ENCODE data around the gene DOK3.

The DOK3 gene

DNA sequence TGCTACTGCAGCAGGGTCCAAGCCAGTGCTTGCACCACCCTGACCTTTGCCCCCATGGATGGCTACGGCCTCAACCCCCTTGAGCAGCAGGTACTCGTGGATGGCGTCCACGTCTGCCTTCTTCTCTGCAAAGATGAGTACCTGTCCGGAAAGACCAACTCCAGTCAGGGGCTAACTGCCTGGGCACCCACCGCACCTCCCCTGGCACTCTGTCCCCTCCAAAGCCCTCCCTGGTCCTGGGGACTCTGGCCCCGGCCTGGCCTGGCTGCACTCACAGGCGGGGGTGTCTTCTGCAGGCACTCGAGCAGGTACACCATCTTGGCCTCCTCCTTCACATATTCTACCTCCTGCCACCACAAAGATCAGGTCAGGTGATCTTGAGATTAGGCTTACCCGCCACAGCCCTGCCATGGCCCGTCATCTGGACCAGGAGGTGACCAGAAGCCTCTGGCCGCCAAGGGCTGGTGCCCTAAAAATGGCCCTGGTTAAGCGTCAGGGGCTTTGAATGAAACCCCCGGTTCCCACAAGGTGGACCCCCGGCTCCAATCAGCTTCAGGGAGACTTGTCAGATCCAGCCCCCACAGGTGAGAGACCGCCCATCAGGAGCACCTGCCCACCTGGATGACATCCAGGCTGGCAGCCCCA, 3.2 kb upstream of the DOK3 start:
- no peak for DNase-seq (ENCODE audit: low read depth in 2 of 2)

DNA sequence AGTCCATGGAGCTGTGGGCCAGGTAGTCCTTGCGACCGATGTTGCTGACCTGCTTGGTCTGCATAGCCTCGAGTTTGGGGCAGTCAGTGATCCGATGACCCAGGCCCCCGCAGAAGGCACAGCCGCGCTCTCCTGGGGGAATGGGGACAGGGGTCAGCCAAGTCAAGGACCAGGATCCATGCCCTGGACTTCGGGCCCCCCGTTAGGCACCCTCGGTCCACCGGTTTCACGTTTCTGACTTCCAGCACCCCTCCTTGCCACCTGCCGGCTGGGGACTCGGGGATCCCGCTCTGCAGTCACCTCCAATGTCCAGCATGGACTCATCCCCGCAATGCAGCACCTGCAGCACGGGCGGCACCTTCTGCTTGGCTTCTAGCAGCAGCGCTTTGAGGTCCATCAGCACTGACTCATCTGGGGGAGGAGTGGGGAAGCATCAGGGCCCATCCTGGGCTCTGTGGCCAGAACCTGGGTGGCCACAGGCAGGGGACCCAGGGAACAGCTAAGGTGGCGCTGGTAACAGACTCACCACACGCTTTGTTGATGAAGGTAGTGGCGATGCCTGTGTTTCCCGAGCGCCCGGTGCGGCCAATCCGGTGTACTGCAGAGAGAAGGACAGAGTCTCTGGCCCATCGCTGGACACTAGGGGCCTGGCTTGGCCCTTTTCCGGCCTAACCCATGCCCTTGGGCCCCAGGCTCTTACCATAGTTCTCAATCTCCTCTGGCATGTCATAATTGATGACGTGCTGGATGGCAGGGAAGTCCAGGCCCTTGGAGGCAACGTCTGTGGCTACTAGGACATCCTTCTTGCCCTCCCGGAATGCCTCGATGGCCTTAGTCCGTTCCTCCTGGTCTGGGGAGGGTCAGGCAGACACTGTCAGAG, 2.4 kb upstream of the DOK3 start:
- DNase-seq (ENCODE audit: low read depth in 2 of 2): no peak

- DNase-seq (ENCODE audit: low read depth in 2 of 2): no peak
Measured at GRCh38 chr5:177511181-177511580, 1.6 kb upstream of the DOK3 start.

GRCh38 chr5:177510567-177511053, 984 bp upstream of the DOK3 start:
- DNase-seq (ENCODE audit: low read depth in 2 of 2): no peak

DNA sequence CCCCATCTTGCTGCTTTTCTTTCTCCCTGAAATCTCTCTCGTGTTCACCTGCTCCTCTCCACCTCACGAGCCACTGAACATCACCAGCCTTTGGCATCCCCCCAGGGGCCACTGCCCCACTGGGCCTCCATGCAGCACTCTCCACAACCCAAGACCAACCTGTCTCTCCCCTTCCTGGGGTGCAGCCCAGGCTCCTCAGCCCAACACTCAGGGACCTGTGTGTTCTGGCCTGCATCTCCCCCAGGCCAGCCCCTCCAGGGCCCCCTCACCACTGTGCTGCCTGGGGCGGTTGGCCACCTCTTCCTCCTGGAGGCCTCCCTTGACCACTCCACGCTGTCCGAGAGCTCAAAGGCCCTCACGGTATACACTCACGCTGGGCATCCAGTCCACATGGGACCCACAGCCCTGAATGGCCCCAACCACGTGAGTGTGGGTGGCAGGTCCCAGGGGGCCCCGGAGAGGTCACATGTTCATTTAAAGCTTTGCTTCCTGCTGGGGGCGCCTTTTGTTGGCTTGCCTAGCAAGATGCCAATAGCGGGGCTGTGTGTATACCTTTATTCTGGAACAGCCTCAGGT, 453 bp upstream of the DOK3 start:
- DNase-seq (ENCODE audit: low read depth in 2 of 2): no peak

GRCh38 chr5:177508837-177509236, 789 bp downstream of the DOK3 start:
- no peak for DNase-seq (ENCODE audit: low read depth in 2 of 2)

DNA sequence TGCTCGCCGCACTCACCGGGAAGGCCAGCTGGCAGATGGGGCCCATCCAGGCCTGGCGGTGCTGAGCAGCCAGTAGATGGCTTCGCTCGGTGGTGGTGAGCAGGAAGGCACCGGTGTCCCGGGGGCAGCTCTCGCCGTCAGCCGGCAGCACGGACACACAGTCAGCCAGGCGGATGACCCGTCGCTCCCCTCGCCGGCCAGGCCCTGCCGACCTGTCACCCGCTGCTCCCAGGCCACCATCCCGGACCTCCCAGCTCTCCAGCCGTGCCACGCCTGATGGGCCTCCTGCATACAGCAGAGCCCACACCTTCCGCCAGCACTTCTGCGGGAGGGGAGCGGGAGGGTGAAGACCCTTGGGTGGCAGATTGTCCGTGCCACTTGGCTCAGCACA, 1.4 kb downstream of the DOK3 start:
- DNase-seq (ENCODE audit: low read depth in 2 of 2): no peak

DNA sequence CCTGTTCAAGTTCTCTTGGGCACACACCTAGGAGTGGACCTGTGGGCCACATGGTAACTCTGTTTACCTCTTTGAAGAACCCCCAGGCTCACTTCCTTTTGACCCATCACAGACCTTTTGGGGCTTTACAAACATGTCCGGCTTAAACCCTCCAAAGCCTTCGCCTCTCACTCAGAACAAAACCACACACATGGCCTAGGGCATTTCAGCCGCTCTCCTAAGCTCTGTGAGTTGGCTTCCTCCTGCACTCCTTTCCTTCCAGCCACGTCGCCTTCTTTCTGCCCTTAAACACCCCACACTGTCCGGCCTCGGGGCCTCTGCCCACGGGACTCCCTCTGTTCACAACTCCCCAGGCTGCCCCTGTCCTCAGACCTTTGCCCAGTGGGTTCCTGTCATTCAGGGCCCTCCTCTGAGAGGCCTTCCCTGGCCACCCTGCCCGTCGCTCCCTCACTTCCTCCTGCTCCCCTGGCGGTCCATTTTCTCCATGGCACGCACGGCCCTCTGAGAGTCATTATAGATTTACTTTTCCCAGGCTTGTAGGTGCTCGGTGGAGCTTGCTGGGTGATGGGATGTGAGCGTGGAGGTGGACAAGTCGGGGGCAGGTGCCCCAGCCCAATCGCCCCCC, 1.9 kb downstream of the DOK3 start:
- no peak for DNase-seq (ENCODE audit: low read depth in 2 of 2)

GRCh38 chr5:177507165-177507564, 2.5 kb downstream of the DOK3 start:
- no peak for DNase-seq (ENCODE audit: low read depth in 2 of 2)

DNA sequence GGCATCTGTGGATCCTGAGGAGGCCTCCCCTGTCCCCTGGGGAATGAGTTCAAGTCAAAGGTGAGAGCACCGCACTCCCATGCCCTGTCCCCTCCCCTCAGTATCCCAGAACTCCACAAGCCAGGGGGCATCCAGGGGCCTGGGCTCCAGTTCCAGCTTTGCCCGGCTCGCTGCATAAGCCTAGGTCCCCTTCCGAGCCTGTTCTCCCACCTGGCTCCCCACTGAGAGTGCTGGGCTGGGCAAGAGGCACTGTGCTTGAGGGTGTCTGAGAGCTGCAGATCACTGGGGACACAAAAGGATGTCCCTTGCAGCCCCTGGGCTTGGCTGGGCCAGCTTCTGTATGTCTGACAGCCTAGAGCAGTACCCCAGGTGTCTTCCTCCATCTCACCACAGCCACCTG, 4.6 kb downstream of the DOK3 start:
- no peak for DNase-seq (ENCODE audit: low read depth in 2 of 2)

GRCh38 chr5:177504086-177505056, 5.3 kb downstream of the DOK3 start:
- no peak for DNase-seq (ENCODE audit: low read depth in 2 of 2)

DNA sequence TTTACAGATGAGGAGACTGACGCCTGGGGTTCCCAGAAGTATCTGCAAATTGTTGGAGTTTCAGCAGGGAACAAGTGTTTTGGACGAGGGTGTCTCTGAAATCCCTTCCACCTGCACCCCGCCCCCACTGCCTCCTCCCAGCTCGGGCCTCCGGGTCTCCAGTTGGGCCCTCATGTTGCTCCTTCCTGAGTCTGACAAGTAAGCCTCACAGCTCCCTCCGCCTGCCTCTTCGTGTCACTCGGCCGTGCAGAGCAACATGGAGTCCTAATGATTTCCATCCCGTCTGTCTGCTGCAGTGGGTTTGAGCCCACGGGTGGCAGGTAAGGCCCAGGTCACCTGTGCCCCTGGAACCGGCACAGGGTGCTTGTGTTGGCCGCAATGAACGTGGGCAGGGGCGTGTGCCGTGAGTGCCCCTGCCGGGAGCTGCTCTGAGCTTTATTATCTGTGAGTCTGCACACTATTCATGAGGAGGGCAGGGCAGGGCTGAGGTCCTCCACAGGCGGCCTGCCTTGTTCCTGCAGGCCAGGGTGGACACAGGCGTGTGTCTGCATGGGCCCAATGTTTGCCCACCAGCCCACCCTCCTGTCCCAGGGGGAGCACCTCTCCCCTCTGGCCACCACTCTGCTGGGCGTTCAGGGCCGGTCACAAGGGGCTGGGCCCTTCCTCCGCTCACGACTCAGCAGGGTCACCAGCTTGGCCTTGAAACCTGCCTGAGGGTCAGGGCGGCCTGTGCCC, 6.1 kb downstream of the DOK3 start:
- no peak for DNase-seq (ENCODE audit: low read depth in 2 of 2)

DNA sequence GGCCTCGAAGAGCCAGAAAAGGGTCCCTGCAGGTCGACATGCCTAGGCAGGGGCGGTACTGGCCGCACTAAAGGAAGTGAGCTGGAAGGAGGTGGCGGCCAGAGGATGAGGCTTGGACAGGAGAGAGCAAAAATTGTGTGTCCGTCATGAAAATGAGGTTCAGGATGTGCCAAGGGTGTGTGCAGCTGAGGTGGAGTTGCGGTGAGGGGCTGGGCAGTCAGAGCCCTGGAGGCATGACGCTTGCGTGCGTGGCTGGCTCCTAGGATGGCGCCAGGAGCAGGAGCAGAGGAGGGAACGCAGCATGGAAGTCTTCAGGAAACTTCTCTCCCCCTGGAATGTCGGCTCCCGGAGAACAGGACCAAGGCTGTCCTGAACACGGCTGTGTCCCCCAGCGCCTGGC, 6.7 kb downstream of the DOK3 start:
- DNase-seq (ENCODE audit: low read depth in 2 of 2): no peak

- DNase-seq (ENCODE audit: low read depth in 2 of 2): no peak
Measured at GRCh38 chr5:177501874-177502678, 7.5 kb downstream of the DOK3 start.

- DNase-seq (ENCODE audit: low read depth in 2 of 2): peak; percentile 64 to 66
Measured at GRCh38 chr5:177500685-177501522, 8.7 kb downstream of the DOK3 start.

DNA sequence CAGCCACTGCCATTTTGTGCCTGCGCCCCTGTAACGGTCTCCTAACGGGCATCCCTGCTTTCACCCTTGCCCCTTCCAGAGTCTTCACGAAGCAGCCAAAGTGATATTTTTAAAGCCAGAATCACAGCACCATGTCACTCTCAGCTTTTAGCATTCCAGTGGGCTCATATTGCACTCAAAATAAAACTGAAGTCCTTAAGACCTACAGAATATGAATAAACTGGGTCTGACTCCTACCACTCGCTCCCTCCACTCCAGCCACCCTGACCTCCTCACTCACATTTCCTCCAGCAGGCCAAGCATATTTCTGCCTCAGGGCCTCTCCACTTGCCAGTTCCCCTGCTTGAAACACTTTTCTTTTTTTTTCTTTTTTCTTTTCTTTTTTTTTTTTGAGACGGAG, 9.8 kb downstream of the DOK3 start:
- no peak for DNase-seq (ENCODE audit: low read depth in 2 of 2)

GRCh38 chr5:177498013-177498787, 11.4 kb downstream of the DOK3 start:
- DNase-seq (ENCODE audit: low read depth in 2 of 2): no peak

Measured in stimulated activated CD8-positive, alpha-beta memory T cell treated with anti-CD3 and anti-CD28 coated beads, Interleukin-15, amount 100 ng/mL, for 4 hours (primary cell).